T-helper 2 cell treated with Interferon-gamma antibody and Interleukin-4, amounts not matched to agents 100 ng/mL and 5 ng/mL, for 36 hours (primary cell): ENCODE results near the gene MYF5. TPM values are rescaled to one million over a fixed set of nuclear protein-coding genes. Genes with fewer than 3 reads are reported as not detected.
"Not testable (repeated sequence)": the region's sequence is repeated elsewhere in the genome, so short reads cannot be mapped to it uniquely, and the experiment has no call there.

Experiments
- intact Hi-C: fragments of 100-400 bp; cut with micrococcal nuclease; formaldehyde crosslinking; loops from one replicate; pipeline ENCODE4 v1.15.1; 2023
- total RNA-seq: library from RNA; stranded (reverse); gene quantifications from 2 replicates; pipeline ENCODE4 v1.2.3, GENCODE V29; 2022

Gene MYF5
- not detected in 2 replicates for total RNA-seq

GRCh38 chr12:80716696-80717469, at the start of gene MYF5:
Gene MYF5, plus strand, starts transcription at chr12:80716912. Its CDS starts 152 bp downstream, at chr12:80717064.
- intact Hi-C loops: no loop called here

- intact Hi-C loops: no loop called here
Measured at GRCh38 chr12:80670214-80670613, 46.5 kb upstream of the MYF5 start.

- intact Hi-C loops: not testable (repeated sequence)
Measured at GRCh38 chr12:80676042-80676636, 40.6 kb upstream of the MYF5 start.

GRCh38 chr12:80676856-80677255, 39.9 kb upstream of the MYF5 start:
- intact Hi-C loops: no loop called here

- intact Hi-C loops: no loop called here
Measured at GRCh38 chr12:80677994-80678393, 38.7 kb upstream of the MYF5 start.

- intact Hi-C loops: no loop called here
Measured at GRCh38 chr12:80679346-80680131, 37.2 kb upstream of the MYF5 start.

GRCh38 chr12:80681287-80681686, 35.4 kb upstream of the MYF5 start:
- intact Hi-C loops: no loop called here

- intact Hi-C loops: no loop called here
Measured at GRCh38 chr12:80681786-80682185, 34.9 kb upstream of the MYF5 start.

GRCh38 chr12:80684077-80684495, 32.6 kb upstream of the MYF5 start:
- intact Hi-C loops: no loop called here

- intact Hi-C loops: no loop called here
Measured at GRCh38 chr12:80690090-80690489, 26.6 kb upstream of the MYF5 start.

GRCh38 chr12:80690513-80690912, 26.2 kb upstream of the MYF5 start:
- intact Hi-C loops: no loop called here

- intact Hi-C loops: no loop called here
Measured at GRCh38 chr12:80692114-80692513, 24.6 kb upstream of the MYF5 start.

GRCh38 chr12:80697270-80697887, 19.3 kb upstream of the MYF5 start:
- intact Hi-C loops: no loop called here

GRCh38 chr12:80698256-80698655, 18.5 kb upstream of the MYF5 start:
- intact Hi-C loops: no loop called here

GRCh38 chr12:80698847-80699542, 17.7 kb upstream of the MYF5 start:
- intact Hi-C loops: no loop called here

- intact Hi-C loops: no loop called here
Measured at GRCh38 chr12:80700327-80700726, 16.4 kb upstream of the MYF5 start.

GRCh38 chr12:80701388-80701787, 15.3 kb upstream of the MYF5 start:
- intact Hi-C loops: no loop called here

- intact Hi-C loops: no loop called here
Measured at GRCh38 chr12:80702889-80703805, 13.6 kb upstream of the MYF5 start.

- intact Hi-C loops: no loop called here
Measured at GRCh38 chr12:80704420-80704819, 12.3 kb upstream of the MYF5 start.
